Pons (tissue), 1 donor: ENCODE results near the gene SECISBP2L.
A peak's percentile ranks its signal among the peaks of the same experiment; 100 is the strongest.
"Not testable (repeated sequence)": the region's sequence is repeated elsewhere in the genome, so short reads cannot be mapped to it uniquely, and the experiment has no call there.

ENCODE experiments used
- DNase-seq: peaks from one replicate; pipeline ENCODE4 v3.0.0-alpha.2; 2016; ENCODE audit warnings: low spot score

SECISBP2L gene, protein sequence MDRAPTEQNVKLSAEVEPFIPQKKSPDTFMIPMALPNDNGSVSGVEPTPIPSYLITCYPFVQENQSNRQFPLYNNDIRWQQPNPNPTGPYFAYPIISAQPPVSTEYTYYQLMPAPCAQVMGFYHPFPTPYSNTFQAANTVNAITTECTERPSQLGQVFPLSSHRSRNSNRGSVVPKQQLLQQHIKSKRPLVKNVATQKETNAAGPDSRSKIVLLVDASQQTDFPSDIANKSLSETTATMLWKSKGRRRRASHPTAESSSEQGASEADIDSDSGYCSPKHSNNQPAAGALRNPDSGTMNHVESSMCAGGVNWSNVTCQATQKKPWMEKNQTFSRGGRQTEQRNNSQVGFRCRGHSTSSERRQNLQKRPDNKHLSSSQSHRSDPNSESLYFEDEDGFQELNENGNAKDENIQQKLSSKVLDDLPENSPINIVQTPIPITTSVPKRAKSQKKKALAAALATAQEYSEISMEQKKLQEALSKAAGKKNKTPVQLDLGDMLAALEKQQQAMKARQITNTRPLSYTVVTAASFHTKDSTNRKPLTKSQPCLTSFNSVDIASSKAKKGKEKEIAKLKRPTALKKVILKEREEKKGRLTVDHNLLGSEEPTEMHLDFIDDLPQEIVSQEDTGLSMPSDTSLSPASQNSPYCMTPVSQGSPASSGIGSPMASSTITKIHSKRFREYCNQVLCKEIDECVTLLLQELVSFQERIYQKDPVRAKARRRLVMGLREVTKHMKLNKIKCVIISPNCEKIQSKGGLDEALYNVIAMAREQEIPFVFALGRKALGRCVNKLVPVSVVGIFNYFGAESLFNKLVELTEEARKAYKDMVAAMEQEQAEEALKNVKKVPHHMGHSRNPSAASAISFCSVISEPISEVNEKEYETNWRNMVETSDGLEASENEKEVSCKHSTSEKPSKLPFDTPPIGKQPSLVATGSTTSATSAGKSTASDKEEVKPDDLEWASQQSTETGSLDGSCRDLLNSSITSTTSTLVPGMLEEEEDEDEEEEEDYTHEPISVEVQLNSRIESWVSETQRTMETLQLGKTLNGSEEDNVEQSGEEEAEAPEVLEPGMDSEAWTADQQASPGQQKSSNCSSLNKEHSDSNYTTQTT

DNA sequence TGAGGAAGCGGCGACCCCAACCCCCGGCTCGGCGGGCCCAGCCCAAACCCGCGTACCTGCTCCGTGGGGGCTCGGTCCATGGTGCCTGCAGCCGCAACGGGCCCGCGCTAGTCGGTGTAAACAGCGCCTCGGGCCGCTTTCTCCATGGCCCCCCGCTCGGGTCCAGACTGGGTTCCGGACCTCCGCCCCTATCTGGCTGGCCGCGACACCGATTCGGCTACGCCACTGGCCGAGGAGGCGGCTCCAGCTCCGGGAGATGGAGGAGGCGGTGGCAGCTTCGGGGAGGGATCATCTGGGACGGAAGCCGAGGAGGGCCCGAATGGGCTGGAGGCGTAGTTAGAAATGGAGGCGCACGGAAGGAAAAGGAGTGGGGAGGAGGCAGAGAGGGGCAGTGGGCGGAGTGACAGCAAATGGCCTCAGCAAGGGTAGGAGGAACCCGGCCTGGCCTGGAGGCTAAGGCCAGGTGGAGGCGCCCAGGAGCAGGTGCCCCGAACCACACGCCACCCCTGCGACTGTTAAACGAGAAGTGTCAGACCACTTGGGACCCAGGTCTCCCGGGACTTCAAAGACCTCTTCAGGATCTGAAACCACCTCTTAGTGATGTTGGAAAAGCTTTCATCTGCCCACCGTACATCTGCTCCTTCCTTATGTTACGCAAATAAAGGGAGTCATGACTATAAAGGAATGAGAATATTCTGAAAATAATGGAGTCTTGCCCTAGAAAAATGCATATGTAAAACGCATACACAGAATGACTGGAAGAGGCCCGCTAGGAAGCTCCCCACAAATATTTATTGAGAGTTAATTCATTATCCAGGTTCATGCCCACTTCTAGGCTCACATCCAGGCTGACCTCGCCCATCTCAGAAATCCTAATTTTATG is at the start of gene SECISBP2L:
SECISBP2L (minus strand) TSS at position 227 of the 883 bp plus-strand sequence; CDS start at position 80, 147 bp downstream.
- peak; percentile 93 for DNase-seq

DNA sequence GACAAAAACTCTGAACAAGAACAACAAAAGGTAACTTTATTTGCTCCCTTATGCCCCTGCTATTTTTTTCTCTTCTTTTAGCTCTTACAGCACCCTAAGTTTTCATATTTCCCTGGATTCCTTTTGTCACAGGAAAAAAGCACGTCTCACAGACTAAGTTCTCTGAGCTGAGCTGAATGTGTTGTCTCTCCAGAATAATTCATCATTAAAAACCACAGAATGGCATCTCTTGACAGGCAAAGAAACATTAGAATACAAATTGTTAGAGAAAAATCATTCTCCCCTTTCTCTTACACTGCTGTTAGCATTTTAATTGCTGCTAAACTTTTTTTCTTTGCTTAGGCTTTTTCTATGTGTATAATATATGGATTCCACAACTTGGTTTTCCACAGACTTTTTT is 48.7 kb upstream of the SECISBP2L start:
- no peak for DNase-seq

DNA sequence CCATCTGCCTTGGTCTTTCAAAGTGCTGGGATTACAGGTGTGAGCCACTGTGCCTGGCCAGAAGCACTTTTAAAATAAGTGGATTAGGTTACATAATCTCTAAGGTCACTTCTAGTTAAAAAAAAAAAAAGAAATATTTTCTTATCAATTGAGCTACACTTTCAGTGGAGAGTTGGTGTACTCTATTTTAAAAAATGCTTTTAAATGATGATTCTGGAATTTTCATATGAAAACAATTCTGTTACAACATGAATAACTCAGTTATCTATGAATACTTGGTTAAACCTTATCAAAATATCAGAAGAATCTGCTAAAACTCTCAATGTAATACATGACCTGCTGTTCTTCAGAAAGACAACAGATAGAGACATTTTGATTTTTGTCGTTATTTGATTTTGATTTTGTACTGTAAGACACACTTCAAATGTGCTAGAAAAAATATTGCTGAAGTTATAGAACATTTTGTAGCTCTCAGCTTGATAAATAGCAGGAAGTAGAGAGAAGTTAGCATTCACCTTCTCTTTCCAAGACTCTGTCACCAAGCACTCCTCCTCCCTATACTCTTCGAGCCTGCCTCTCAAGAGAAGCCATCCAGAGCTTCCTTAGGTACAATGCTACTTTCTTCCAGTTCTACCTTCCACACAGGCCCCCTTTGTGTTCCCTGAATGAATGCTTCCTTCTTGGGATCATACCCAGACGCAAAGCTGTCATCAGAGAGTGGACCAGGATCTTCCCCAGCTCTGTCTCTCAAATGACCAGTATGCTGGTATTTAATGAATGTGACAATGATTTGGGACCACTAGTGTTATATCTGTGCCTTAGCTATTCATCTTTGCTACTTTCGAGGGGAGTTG is 47.2 kb upstream of the SECISBP2L start:
- no peak for DNase-seq

DNA sequence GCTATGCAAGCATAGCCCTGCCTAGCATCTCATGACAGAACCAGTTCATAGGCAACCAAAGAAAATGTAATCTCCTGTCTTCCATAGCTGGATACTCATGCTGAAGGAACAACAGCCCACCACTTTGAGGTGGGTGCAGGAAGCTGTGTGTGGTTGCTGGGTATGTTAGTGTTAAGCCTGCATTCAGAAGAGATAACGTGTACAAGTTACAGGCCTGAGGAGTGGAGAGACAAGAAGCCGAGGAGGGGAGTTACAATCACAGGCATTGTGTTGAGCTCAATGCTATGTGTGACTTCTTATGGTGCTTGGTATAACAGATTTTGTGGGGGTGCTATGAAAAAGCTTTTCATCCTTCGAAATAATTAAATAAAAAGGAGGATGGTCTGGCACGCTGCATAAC is 42.8 kb upstream of the SECISBP2L start:
- DNase-seq: peak; percentile 87

DNA sequence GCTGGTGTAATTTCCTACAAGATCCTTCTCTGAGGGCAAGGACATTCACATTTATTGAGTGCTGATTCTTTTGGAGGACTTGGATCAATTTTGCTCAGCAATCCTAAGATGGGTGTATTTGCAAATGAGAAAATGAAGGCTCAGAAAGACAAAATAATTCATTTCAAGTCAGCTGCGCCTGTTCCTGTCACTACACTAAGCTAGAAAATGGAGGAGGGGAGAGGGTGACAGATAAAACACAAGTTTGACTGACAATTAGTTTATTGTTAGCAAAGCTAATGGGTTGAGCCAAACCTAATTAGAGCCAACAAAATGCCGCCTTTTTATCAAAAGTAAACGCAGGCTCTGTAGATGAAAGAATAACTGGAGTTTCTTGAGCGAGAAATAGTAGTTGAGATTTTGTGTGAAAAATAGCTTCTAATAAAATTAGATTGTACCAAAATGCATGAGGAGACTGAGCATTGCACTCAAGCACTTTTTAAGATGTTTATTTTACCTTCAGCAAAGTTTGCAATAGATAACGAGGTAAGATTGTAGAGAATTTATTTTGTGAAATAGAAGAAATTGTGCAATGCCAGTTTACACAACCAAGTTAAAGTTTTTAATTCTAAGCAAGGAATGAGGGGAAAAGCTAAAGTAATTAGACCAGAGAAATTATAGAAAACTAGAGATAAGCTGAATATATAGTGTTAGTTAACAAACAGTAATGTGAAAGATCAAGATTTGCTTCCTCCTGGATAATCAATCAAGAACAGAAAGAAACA is 39.6 kb upstream of the SECISBP2L start:
- peak; percentile 92 for DNase-seq

DNA sequence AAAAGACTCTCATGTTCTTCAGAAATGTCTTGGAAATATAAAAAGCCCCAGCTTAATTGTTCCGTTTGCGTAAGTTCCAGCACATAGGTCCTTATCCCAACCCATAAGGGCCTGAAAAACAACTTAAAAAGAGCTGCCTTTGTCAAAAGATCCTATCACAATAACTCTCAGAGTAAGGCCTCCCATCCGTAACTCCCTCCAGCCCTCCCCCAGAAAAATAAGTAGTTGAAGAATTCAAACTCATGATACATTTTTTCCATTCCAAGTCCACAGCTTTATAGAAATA is 38.0 kb upstream of the SECISBP2L start:
- DNase-seq: peak; percentile 22

DNA sequence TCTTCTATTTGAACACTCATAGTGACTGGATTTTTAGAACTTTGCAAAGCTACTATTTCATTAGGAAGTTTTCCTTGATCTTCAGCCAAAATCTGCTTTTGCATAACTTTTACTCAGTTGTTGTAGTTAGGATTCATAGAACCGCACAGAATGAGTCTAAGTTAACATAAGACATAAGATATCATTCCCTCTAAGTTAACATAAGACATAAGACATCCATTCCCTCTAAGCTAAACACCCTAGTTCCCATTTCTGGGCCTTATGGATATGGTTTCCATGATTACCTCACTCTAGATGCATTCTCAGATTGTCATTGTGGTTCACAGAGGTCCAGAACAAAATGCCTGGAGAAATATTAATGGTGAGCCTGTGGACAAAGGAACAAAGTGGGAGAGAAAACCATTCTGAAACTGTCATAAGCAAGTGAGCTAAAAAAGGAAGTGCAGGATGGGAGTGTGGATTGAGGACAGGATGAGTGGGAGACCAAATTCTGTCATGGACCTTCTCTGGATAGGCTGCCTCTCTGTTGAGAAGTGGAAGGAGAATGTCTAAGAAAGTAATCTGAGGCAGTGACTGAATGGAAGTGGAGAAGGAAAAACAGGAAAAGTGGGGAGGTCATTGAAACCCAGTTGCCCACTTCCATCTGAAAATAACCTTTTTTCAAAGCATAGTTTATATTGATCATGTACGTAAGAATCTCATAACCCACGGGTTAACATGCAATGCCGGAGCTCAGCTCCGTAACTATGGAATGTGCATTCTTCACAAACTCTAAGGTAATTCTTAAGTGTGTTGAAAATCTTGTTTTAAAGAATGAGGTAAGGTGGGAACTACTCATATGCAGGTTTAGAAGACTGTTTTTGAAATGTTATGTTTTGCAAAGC is 37.4 kb upstream of the SECISBP2L start:
- DNase-seq: no peak

DNA sequence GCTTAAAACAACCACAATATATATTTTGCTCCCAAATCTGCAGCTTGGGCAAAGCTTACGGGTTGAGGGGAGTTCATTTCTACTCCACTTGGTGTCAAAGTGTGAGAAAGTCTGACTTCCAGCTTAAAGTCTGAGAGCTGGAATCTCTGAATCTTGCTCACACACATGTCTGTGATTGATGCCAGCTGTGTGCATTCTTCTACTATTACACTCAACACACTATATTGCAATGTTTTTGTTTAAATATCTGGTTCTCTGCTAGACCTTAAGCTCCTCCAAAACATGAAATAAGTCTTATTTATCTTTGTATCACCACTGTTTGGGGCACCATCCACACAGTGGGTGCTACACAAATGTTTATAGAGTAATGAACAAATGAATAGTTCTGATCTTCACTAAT is 36.7 kb upstream of the SECISBP2L start:
- no peak for DNase-seq

DNA sequence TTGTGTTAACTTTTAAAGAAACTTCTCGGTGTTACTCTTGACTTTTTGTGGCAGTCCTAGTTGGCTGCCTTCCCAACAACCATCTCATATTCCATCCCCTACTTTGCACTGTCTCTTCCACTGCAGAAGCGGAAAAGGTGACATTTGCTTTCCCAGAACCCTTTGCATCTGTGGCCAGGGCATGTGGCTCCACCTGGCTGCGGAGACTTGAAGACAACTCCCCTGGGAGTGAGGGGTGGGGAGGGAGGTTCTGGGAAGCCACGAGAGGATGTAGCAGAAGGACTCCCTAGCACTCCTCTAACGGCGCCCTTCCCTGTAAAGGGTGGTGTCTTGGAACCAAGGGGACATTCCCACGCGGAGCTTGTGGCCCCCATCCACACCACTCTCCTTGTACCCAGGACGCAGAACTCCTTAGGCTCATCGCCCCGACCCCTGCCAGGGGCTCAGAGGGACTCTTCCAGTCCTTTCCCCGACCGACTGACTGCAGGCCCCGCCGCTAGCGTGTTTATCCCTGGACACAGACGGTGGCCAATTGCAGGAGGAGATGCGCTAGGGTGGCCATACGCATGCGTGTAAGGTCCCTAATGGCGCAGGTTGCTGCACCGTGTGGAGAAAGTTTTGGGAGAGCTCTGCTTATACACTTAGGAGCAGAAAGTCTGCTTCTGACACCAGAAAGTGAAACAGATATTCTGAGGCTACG is 33.2 kb upstream of the SECISBP2L start:
- DNase-seq: no peak

DNA sequence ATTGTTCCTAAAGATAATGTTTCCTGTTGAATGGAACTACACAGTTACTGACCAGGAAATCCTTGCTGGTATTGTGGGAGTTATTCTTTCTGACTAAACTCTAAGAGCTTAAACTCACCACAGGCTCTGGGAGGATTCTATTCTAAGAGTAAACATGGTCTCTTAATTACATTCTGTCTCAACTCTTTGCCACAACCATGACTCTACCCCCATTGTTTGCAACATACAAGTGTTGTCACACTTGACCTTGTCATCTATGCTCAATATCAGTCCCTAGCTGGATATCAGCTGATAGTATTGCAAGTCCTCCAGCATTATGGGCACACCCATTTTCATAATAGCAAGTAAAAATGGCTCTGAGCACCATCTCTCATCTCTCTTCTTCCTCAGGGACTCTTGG is 29.6 kb upstream of the SECISBP2L start:
- DNase-seq: no peak

DNA sequence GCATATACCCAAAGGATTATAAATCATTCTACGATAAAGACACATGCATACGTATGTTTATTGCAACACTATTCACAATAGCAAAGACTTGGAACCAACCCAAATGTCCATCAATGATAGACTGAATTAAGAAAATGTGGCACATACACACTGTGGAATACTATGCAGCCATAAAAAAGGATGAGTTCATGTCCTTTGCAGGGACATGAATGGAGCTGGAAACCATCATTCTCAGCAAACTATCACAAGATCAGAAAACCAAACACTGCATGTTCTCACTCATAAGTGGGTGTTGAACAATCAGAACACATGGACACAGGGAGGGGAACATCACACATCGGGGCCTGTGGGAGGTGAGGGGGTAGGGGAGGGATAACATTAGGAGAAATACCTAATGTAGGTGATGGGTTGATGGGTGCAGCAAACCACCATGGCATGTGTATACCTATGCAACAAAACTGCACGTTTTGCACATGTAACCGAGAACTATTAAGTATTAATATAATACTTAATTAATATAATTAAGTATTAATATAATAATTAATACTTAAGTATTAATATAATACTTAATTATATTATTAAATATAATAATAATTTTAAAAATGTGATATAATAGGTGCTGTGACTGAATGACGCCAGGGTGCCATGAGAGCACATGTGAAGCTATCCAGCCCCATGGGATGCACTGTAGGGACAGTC is 28.5 kb upstream of the SECISBP2L start:
- DNase-seq: not testable (repeated sequence)

DNA sequence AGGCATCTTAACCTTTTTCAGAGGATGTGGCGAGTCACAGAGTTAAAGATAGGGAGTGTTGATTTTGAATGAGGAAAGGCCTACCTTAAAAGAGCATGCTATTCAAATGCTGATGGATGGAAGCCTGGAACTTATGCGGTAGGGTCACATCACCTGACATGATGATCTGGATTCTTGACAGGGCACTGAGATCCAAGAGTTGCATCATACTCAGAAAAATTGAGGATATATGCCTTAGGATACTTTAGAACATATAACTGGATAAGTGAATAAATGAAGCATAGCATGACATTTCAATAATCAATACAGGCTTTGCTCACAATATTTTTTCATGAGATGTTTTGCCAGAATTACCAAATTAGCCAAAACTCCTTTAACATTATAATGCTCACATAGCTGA is 20.1 kb upstream of the SECISBP2L start:
- DNase-seq: no peak

DNA sequence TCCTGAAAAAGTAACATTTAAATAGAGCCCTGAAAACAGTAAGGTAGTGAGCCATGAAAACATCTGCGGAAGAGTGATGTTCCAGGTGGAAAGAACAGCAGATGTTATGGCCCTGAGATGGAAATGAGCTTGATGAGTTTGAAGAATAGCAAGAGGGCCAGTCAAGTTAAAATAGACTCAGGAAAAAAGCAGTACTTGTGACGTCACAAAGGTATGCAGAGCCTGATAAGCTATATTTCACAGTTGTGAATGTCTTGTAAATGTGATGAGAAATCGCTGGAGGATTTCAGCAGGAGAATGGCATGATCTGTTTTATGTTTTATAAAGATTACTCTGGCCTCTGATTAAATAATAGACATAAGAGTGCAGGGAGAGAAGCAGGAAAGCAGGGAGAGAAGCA is 18.6 kb upstream of the SECISBP2L start:
- no peak for DNase-seq

DNA sequence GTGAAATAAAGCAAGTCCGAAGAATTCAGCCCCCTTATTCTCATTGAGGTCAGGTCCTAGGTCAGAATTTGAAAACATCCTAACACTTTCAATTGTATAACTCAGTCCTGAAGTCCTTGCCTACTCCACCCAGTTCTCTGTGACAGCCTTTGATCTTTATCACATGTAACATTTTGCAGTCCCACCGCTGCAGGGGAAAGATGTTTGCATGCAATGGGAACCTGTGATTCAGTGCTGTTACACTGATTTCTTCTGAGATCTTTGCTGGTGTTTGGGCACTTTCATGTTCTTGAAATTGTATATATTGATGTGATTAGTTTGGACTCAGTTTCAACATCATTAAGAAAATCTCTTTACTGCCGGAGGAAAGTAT is 18.0 kb upstream of the SECISBP2L start:
- no peak for DNase-seq

DNA sequence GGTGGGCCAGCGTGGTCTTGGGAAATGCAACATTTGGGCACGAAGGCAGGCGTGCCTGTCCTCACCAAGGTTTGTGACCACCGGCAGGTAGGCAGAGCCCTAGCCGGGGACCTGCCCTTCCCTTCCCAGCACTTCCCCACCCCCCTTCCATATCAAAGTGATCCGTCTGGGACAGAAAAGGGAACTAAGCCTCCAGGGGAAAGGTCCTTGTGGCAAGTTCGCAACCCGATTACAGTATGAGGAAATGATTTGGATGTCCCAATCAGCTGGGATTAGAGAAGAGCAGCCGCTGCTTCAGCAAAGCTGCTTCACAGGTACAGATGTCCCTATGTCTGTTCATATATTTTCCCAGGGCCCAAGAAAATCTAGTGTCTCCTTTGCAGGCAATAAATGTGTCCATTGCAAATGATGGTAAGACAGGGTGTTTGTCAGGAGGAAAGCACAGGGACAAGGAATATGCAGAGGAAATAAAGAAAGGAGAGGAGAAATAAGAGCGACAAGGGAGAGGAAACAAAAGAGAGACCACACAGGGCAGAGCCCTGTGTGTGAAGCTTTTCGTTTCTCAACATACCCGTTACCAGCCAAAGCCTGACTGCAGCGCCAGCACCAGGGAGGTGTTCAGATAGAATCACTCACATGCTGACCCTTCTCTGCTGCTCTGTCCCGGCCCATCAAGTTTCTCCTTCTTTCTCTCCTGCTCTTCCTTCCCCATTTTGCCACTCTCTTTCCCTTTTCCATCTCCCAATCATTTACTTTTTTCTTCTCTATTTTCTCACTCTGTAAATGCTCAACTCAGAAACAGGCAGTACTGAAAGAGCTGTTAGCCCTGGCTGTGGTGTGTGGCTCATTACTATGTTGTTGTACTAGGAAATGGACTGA is 17.4 kb upstream of the SECISBP2L start:
- no peak for DNase-seq

DNA sequence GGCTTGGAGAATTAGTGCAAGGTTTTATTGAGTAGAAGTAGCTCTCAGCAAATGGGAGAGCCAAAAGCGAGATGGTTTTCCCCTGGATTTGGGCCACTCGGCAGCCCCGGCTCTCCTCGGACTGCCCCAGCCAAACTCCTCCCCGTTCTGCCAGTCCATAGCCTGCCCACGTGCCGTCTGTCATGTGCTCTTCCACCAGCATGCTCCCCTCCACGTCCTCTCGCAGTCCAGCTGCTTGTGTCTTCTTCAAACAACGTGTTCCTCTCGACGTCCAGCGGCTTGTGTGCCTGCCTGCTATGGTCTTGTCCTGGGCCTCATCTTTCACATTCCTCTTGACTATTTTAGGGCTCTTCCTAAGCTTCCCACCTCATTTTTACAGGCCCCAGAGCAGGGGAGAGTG is 16.7 kb upstream of the SECISBP2L start:
- DNase-seq: no peak
